ENCODE data around the gene CSMD2.

The CSMD2 gene

GRCh38 chr1:33660244-33660643, 504.8 kb downstream of the CSMD2 start:
- no peak for DNase-seq

GRCh38 chr1:33659641-33660040, 505.4 kb downstream of the CSMD2 start:
- no peak for DNase-seq

GRCh38 chr1:33657833-33658232, 507.2 kb downstream of the CSMD2 start:
- no peak for DNase-seq

GRCh38 chr1:33656467-33657005, 508.5 kb downstream of the CSMD2 start:
- no peak for DNase-seq

GRCh38 chr1:33655496-33655895, 509.5 kb downstream of the CSMD2 start:
- no peak for DNase-seq

- DNase-seq, result no peak
These were observed 510.7 kb downstream of the CSMD2 start for GRCh38 chr1:33654267-33654834.

- DNase-seq, result no peak
These were observed 511.8 kb downstream of the CSMD2 start for GRCh38 chr1:33653226-33653625.

- DNase-seq, result no peak
These were observed 514.3 kb downstream of the CSMD2 start for GRCh38 chr1:33650708-33651107.

GRCh38 chr1:33649759-33650158, 515.3 kb downstream of the CSMD2 start:
- DNase-seq, result no peak

GRCh38 chr1:33643216-33643615, 521.8 kb downstream of the CSMD2 start:
- DNase-seq, result no peak

- no peak for DNase-seq
These were observed 523.8 kb downstream of the CSMD2 start for GRCh38 chr1:33641104-33641830.

GRCh38 chr1:33640114-33640660, 524.8 kb downstream of the CSMD2 start:
- no peak for DNase-seq

- no peak for DNase-seq
These were observed 527.1 kb downstream of the CSMD2 start for GRCh38 chr1:33637846-33638440.

GRCh38 chr1:33636209-33636608, 528.8 kb downstream of the CSMD2 start:
- no peak for DNase-seq

GRCh38 chr1:33635336-33636012, 529.6 kb downstream of the CSMD2 start:
- no peak for DNase-seq

GRCh38 chr1:33634806-33635205, 530.2 kb downstream of the CSMD2 start:
- peak; percentile 17 for DNase-seq

GRCh38 chr1:33634143-33634542, 530.9 kb downstream of the CSMD2 start:
- no peak for DNase-seq

GRCh38 chr1:33633019-33633801, 531.8 kb downstream of the CSMD2 start:
- DNase-seq, result peak; percentile 75

GRCh38 chr1:33630686-33631085, 534.3 kb downstream of the CSMD2 start:
- no peak for DNase-seq

GRCh38 chr1:33626801-33627200, 538.2 kb downstream of the CSMD2 start:
- DNase-seq, result no peak

GRCh38 chr1:33624991-33625870, 539.8 kb downstream of the CSMD2 start:
- DNase-seq, result no peak
